Measurements from ENCODE around the gene ATP6V1F.

Gene ATP6V1F

DNA sequence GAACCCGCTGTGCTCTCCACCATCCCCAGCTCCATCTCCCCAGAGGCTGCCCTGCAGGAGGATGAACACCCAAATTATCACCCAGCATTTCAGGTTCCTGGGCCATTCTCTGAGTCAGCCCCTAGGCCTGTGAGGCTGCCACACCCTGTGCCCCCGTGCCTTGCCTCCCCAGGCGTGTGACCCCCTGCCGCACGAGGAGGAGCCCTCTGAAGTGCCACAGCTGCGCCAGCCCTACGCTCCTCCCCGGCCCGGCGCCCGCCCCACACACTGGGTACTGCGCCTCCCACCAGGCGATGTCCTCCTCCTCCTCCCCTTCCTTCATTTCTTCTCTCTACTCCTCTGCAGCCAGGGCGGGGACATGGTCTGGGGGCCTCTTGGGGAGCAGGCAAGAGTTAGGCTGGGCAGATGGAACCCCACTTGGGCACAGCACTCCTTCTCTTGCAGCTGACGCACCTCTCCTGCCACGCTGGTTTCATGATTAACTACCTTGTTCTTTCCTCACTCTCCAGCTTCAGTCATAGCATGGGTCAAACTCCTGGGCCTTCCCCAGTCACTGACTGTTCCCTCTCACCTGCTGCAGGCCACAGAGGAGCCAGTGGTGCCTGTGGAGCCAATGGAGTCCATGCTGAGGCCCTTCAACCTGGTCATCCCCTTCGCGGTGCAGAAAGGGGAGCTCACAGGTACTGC lies 12.7 kb upstream of the ATP6V1F start:
- Histone ChIP-seq H3K27ac (ENCODE audit: low read length) (no peak overlapping the region), H3K36me3 (ENCODE audit: control insufficient read depth, insufficient read depth, low read length) (no peaks in the 10 kb centered on the region), H3K9me3 (ENCODE audit: control insufficient read depth, insufficient read depth, low read length) (no peaks in the 10 kb centered on the region), H3K27me3 (ENCODE audit: control insufficient read depth, insufficient read depth, low read length) (no peaks in the 10 kb centered on the region), H3K4me1 (ENCODE audit: control insufficient read depth, insufficient read depth, low read length) (no peaks in the 10 kb centered on the region), H3K4me3 (ENCODE audit: low read length) (no peak overlapping the region)
- no CpG with 5 or more reads among the region's 18 CpGs for WGBS (ENCODE audit: insufficient coverage, insufficient read length)
- no peak for DNase-seq (ENCODE audit: low read depth, low spot score)

DNA sequence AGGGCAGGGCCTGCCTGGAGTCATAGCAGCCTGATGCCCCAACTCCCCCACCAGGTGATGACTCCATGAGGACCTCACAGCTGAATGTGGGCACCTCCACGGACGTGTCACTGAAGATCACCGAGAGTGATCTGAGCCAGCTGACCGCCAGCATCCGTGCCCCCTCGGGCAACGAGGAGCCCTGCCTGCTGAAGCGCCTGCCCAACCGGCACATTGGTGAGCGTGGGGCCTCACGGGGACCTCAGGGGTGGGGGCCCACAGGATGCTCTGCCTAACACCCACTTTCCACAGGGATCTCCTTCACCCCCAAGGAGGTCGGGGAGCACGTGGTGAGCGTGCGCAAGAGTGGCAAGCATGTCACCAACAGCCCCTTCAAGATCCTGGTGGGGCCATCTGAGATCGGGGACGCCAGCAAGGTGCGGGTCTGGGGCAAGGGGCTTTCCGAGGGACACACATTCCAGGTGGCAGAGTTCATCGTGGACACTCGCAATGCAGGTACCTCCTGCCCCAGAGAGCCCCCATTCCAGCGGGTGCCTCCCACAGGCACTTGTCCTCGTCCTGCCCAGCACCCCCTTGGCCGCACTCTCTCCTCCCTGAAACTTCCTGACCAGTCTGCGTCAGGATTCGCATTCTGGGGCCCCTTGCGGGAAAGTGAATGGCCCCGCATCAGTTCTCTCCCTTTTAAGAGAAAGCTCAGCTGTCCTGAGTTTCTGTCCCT lies 10.0 kb upstream of the ATP6V1F start:
- H3K36me3 ChIP-seq (ENCODE audit: control insufficient read depth, insufficient read depth, low read length), result no peaks in the 10 kb centered on the region
- H3K27ac ChIP-seq (ENCODE audit: low read length), result no peak overlapping the region
- H3K4me1 ChIP-seq (ENCODE audit: control insufficient read depth, insufficient read depth, low read length), result no peaks in the 10 kb centered on the region
- no peaks in the 10 kb centered on the region for H3K9me3 ChIP-seq (ENCODE audit: control insufficient read depth, insufficient read depth, low read length)
- no peaks in the 10 kb centered on the region for H3K27me3 ChIP-seq (ENCODE audit: control insufficient read depth, insufficient read depth, low read length)
- no peak overlapping the region for H3K4me3 ChIP-seq (ENCODE audit: low read length)
- no CpG with 5 or more reads among the region's 28 CpGs for WGBS (ENCODE audit: insufficient coverage, insufficient read length)
- DNase-seq (ENCODE audit: low read depth, low spot score), result no peak

DNA sequence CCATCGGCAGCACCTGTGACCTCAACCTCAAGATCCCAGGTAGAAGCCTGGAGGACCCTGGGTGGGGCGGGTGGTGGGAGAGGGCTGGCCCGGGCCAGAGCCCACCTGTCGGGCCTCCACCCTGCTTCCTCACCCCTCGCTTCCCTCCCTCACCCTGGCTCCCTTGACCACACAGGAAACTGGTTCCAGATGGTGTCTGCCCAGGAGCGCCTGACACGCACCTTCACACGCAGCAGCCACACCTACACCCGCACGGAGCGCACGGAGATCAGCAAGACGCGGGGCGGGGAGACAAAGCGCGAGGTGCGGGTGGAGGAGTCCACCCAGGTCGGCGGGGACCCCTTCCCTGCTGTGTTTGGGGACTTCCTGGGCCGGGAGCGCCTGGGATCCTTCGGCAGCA lies 8.9 kb upstream of the ATP6V1F start:
- H3K9me3 ChIP-seq (ENCODE audit: control insufficient read depth, insufficient read depth, low read length), result no peaks in the 10 kb centered on the region
- H3K27ac ChIP-seq (ENCODE audit: low read length), result no peak overlapping the region
- no peaks in the 10 kb centered on the region for H3K36me3 ChIP-seq (ENCODE audit: control insufficient read depth, insufficient read depth, low read length)
- H3K4me3 ChIP-seq (ENCODE audit: low read length), result no peak overlapping the region
- WGBS (ENCODE audit: insufficient coverage, insufficient read length), result no CpG with 5 or more reads among the region's 23 CpGs
- DNase-seq (ENCODE audit: low read depth, low spot score), result no peak
- no peaks in the 10 kb centered on the region for H3K27me3 ChIP-seq (ENCODE audit: control insufficient read depth, insufficient read depth, low read length)
- H3K4me1 ChIP-seq (ENCODE audit: control insufficient read depth, insufficient read depth, low read length), result no peaks in the 10 kb centered on the region

DNA sequence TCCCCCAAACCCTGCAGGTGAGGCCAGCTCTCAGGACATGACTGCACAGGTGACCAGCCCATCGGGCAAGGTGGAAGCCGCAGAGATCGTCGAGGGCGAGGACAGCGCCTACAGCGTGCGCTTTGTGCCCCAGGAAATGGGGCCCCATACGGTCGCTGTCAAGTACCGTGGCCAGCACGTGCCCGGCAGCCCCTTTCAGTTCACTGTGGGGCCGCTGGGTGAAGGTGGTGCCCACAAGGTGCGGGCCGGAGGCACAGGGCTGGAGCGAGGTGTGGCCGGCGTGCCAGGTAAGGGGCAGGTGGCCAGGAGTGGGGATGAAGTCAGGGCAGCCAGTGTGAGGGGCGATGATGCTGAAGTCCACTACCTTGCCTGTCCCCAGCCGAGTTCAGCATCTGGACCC lies 8.3 kb upstream of the ATP6V1F start:
- H3K4me1 ChIP-seq (ENCODE audit: control insufficient read depth, insufficient read depth, low read length), result no peaks in the 10 kb centered on the region
- DNase-seq (ENCODE audit: low read depth, low spot score), result no peak
- no peak overlapping the region for H3K27ac ChIP-seq (ENCODE audit: low read length)
- no peaks in the 10 kb centered on the region for H3K27me3 ChIP-seq (ENCODE audit: control insufficient read depth, insufficient read depth, low read length)
- no CpG with 5 or more reads among the region's 21 CpGs for WGBS (ENCODE audit: insufficient coverage, insufficient read length)
- no peaks in the 10 kb centered on the region for H3K36me3 ChIP-seq (ENCODE audit: control insufficient read depth, insufficient read depth, low read length)
- H3K4me3 ChIP-seq (ENCODE audit: low read length), result no peak overlapping the region
- no peaks in the 10 kb centered on the region for H3K9me3 ChIP-seq (ENCODE audit: control insufficient read depth, insufficient read depth, low read length)

DNA sequence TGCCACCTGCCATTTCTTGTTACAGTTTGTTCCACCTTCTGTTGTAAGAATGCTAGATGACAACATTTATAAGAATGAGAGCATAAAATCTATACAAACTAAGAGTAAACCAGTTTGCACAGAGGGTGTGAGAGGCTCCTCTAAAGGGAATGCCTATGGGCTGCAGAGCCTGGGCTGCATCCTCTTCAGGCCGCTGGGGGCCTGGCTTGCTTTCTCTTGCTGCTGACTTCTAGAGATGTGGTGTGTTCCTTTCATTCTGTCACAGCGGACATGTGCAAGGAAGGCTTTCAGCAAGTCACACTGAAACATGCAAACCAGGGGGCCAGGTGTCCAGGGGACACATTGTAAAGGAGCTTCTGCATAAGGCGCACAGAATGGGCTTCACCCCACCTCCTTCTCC lies 7.1 kb upstream of the ATP6V1F start:
- Histone ChIP-seq H3K27ac (ENCODE audit: low read length) (no peak overlapping the region), H3K9me3 (ENCODE audit: control insufficient read depth, insufficient read depth, low read length) (no peaks in the 10 kb centered on the region), H3K27me3 (ENCODE audit: control insufficient read depth, insufficient read depth, low read length) (no peaks in the 10 kb centered on the region), H3K4me1 (ENCODE audit: control insufficient read depth, insufficient read depth, low read length) (no peaks in the 10 kb centered on the region), H3K36me3 (ENCODE audit: control insufficient read depth, insufficient read depth, low read length) (no peaks in the 10 kb centered on the region), H3K4me3 (ENCODE audit: low read length) (no peak overlapping the region)
- no CpG with 5 or more reads among the region's 3 CpGs for WGBS (ENCODE audit: insufficient coverage, insufficient read length)
- DNase-seq (ENCODE audit: low read depth, low spot score), result no peak

DNA sequence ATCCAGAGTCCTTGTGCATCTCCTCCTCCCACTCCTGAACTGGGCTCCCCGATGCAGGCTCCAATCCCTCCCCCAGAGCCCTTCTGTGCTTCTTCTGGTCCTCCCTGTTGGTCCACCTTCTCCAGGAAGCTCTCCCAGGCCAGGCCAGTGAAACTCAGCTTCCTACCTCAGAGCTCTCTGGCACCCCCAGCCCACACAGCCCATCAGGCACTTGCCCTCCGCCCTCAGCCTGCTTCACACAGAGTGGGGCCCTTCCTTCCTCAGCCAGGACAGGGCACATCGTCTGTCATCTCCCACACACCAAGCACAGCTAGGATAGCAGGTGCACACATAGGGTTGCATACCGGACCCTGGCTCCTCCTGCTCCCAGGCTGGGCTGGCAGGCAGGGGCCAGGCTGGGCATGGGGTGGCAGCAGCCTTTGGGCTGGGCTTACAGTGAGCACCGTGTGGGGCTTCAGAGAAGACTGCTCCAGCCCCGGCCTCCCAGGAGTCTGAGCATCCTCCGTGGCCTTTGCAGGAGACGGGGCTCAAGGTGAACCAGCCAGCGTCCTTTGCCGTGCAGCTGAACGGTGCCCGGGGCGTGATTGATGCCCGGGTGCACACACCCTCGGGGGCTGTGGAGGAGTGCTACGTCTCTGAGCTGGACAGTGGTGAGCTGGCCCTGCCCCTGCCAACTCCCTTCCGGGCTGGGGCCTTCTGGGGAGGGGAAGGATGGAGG lies 6.5 kb upstream of the ATP6V1F start:
- H3K27me3 ChIP-seq (ENCODE audit: control insufficient read depth, insufficient read depth, low read length), result no peaks in the 10 kb centered on the region
- no peaks in the 10 kb centered on the region for H3K36me3 ChIP-seq (ENCODE audit: control insufficient read depth, insufficient read depth, low read length)
- no peaks in the 10 kb centered on the region for H3K4me1 ChIP-seq (ENCODE audit: control insufficient read depth, insufficient read depth, low read length)
- H3K9me3 ChIP-seq (ENCODE audit: control insufficient read depth, insufficient read depth, low read length), result no peaks in the 10 kb centered on the region
- DNase-seq (ENCODE audit: low read depth, low spot score), result no peak
- WGBS (ENCODE audit: insufficient coverage, insufficient read length), result no CpG with 5 or more reads among the region's 17 CpGs
- no peak overlapping the region for H3K27ac ChIP-seq (ENCODE audit: low read length)
- no peak overlapping the region for H3K4me3 ChIP-seq (ENCODE audit: low read length)

DNA sequence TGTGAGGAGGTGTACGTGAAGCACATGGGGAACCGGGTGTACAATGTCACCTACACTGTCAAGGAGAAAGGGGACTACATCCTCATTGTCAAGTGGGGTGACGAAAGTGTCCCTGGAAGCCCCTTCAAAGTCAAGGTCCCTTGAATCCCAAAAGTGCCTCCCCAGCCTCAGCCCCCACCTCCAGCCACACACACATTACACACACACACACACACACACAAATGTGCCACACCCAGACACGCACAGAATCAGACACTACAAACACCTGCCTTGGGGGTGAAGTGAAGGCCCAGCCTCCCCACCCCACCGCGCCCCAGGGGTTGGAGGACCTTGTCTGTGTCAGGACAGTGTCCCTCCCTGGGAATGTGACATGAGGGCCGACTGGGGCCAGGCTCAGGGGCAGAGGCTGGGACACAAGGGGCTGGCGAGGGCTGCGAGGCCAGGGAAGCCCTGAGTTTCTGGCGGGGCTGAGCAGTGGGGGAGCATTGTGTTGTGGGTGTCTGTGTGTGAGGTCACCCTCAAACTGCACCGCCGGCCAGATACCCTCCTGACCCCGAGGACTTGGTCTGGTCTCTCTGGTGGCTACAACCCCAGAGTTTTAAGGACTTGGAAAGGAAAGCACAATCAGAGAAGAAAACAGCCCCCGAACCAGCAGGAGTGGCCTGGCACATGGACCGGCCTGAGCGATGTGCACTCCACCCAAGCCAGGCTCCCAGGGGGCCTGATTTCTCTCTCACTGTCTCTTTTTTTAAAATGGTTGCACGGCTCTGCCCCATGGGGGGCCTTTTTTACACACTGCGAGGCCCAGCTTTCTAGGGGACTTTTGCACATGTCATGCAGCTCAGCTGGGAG lies 4.0 kb upstream of the ATP6V1F start:
- Histone ChIP-seq H3K9me3 (ENCODE audit: control insufficient read depth, insufficient read depth, low read length) (no peaks in the 10 kb centered on the region), H3K27me3 (ENCODE audit: control insufficient read depth, insufficient read depth, low read length) (no peaks in the 10 kb centered on the region), H3K4me3 (ENCODE audit: low read length) (no peak overlapping the region), H3K4me1 (ENCODE audit: control insufficient read depth, insufficient read depth, low read length) (no peaks in the 10 kb centered on the region), H3K27ac (ENCODE audit: low read length) (no peak overlapping the region), H3K36me3 (ENCODE audit: control insufficient read depth, insufficient read depth, low read length) (no peaks in the 10 kb centered on the region)
- no CpG with 5 or more reads among the region's 18 CpGs for WGBS (ENCODE audit: insufficient coverage, insufficient read length)
- DNase-seq (ENCODE audit: low read depth, low spot score), result no peak

DNA sequence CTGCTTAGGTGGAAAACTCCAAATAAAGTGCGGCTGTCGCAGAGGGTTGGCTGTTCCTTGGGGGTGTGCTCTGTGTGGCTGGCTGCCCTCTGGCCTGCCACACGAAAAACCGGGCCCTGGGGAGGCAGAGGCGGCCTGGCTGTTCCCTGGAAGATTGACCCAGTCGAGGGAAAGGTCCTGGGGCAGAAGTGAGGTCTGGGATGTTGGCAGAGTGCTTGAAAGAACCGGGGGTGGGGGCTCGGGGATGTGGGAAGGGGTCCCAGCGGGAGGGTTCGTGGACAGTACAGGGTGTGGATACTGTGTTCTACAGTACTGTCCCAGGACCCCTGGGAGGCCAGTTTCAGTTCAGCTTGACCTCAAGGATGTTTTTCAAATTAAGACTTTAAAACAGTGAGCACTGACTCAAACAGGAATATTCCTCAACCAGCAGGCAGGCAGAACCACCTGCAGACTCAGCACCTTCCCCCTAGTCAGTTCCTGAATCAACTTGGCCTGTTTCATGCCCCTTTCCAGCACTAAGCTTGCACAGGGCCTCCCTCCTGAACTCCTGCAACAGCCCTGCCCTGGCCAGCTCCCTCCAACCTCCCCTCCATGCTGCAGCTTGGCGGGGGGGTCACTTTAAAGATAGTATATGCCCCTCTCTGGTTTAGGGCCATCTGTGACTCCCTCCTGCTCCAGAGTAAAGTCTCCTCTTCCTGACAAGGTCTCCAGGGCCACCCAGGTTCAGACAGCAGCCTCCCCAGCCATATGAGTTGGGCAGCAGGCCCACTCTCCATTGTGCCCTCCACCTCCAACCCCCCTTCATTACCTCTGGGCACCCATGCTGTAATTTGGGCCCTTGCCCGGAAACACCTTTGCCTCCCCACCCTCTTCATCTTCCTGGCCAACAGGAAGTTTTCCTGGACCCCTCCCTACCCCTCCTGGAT lies 3.2 kb upstream of the ATP6V1F start:
- no peaks in the 10 kb centered on the region for H3K9me3 ChIP-seq (ENCODE audit: control insufficient read depth, insufficient read depth, low read length)
- no peak for DNase-seq (ENCODE audit: low read depth, low spot score)
- no peaks in the 10 kb centered on the region for H3K4me1 ChIP-seq (ENCODE audit: control insufficient read depth, insufficient read depth, low read length)
- no peak overlapping the region for H3K4me3 ChIP-seq (ENCODE audit: low read length)
- no peaks in the 10 kb centered on the region for H3K36me3 ChIP-seq (ENCODE audit: control insufficient read depth, insufficient read depth, low read length)
- no peak overlapping the region for H3K27ac ChIP-seq (ENCODE audit: low read length)
- no CpG with 5 or more reads among the region's 12 CpGs for WGBS (ENCODE audit: insufficient coverage, insufficient read length)
- no peaks in the 10 kb centered on the region for H3K27me3 ChIP-seq (ENCODE audit: control insufficient read depth, insufficient read depth, low read length)

DNA sequence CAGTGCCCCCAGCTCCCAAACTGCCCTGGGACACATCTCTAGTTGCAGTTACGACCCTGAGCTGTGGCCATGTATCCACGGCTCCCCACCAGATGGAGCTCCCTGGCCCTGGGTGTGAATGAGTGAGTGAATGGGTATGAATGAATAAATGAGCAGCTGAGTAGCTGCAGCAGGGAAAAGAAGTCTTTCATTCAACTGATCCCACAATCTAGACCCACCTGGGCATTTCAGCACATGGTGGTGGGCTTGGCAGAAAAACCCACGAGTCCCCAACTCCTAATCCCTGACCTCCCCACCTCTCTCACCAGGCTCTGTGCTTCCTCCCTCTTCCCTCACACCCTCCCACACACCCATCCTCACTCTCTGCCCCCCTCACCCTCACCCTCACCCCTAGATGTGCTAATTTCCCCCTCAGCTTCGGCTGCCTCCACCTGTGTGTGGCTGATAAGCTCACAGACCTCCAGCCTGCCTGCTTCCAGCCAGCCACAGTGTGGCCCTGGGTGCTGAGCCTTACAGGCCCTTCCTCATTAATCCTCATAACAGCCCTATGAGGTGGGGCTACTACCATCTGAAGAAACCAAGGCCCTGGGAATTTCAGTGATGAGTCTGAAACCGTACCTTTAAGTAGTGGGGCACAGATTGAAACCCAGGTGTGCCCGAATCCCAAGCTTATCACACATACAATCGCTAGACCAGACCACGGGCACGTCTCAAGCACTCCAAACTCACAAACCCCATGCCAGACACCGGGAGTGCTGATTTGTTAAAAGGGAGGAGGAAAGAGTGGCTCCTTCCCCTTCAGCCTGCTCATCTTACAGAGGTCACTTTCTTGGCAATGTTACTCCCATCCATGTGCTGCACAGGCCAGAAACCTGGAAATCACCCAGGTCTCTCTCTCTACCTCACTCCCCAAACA lies 2.2 kb upstream of the ATP6V1F start:
- WGBS (ENCODE audit: insufficient coverage, insufficient read length), result no CpG with 5 or more reads among the region's 10 CpGs
- Histone ChIP-seq H3K4me1 (ENCODE audit: control insufficient read depth, insufficient read depth, low read length) (no peaks in the 10 kb centered on the region), H3K27me3 (ENCODE audit: control insufficient read depth, insufficient read depth, low read length) (no peaks in the 10 kb centered on the region), H3K36me3 (ENCODE audit: control insufficient read depth, insufficient read depth, low read length) (no peaks in the 10 kb centered on the region), H3K27ac (ENCODE audit: low read length) (no peak overlapping the region), H3K9me3 (ENCODE audit: control insufficient read depth, insufficient read depth, low read length) (no peaks in the 10 kb centered on the region), H3K4me3 (ENCODE audit: low read length) (no peak overlapping the region)
- no peak for DNase-seq (ENCODE audit: low read depth, low spot score)
